Liver (tissue), 9 donors: ENCODE data around the gene SLFN12L. TPM values are rescaled to one million over a fixed set of nuclear protein-coding genes. Genes with fewer than 3 reads are reported as not detected.
A peak's percentile ranks its signal among the peaks of the same experiment; 100 is the strongest.

Experiments used
- DNase-seq: peaks from one replicate; pipeline ENCODE4 v3.0.0-alpha.2; 2017; ENCODE audit warnings: low spot score
- H3K27ac ChIP-seq, 2 donors: one replicate each; pipeline ENCODE4 v1.7.0; 2013; ENCODE audit warnings: inconsistent platforms in 2 of 2, low read length in 2 of 2, control low read depth in 1 of 2, low read depth in 1 of 2, mild to moderate bottlenecking in 1 of 2
- H3K27me3 ChIP-seq, 4 donors: one replicate each; pipeline versions ENCODE4 v1.6.1 to v1.7.0; 2013; ENCODE audit warnings: low read length in 3 of 4, inconsistent platforms in 1 of 4, mild to moderate bottlenecking in 1 of 4, moderate library complexity in 1 of 4; ENCODE audit not compliant: control insufficient read depth in 4 of 4, insufficient read depth in 4 of 4
- H3K36me3 ChIP-seq, 4 donors: one replicate each; pipeline versions ENCODE4 v1.6.1 to v1.7.0; 2013; ENCODE audit warnings: low read length in 3 of 4, mild to moderate bottlenecking in 3 of 4, low read depth in 1 of 4, moderate library complexity in 1 of 4; ENCODE audit not compliant: control insufficient read depth in 4 of 4, insufficient read depth in 3 of 4
- H3K4me1 ChIP-seq, 4 donors: one replicate each; pipeline versions ENCODE4 v1.6.1 to v1.7.0; 2013; ENCODE audit warnings: low read length in 3 of 4, mild to moderate bottlenecking in 3 of 4, moderate library complexity in 1 of 4; ENCODE audit not compliant: control insufficient read depth in 4 of 4, insufficient read depth in 4 of 4
- H3K4me3 ChIP-seq, 3 donors: one replicate each; pipeline versions ENCODE4 v1.6.1 to v1.7.0; 2013; ENCODE audit warnings: low read length in 3 of 3, control low read depth in 1 of 3, low read depth in 1 of 3, mild to moderate bottlenecking in 1 of 3
- H3K9ac ChIP-seq, 2 donors: one replicate each; pipeline ENCODE4 v1.7.0; 2013; ENCODE audit warnings: low read length in 2 of 2, mild to moderate bottlenecking in 2 of 2, moderate library complexity in 2 of 2, control low read depth in 1 of 2, low read depth in 1 of 2
- H3K9me3 ChIP-seq, 4 donors: one replicate each; pipeline versions ENCODE4 v1.6.1 to v1.7.0; 2013; ENCODE audit warnings: low read length in 3 of 4; ENCODE audit not compliant: control insufficient read depth in 4 of 4
- EGR1 ChIP-seq, 2 donors: IDR thresholded peaks; 2 replicates each; pipeline ENCODE4 v1.6.1; 2016 to 2018; ENCODE audit warnings: antibody characterized with exemption in 2 of 2, low read depth in 2 of 2
- FOXA1 ChIP-seq: IDR thresholded peaks from 2 replicates; pipeline ENCODE4 v1.6.1; 2016; ENCODE audit warnings: antibody characterized with exemption
- FOXA2 ChIP-seq: IDR thresholded peaks from 2 replicates; pipeline ENCODE4 v1.6.1; 2016; ENCODE audit warnings: antibody characterized with exemption
- GABPA ChIP-seq, 2 donors: IDR thresholded peaks in 1 of 2; conservative IDR thresholded peaks in 1 of 2; 2 replicates each; pipeline ENCODE4 v1.6.1; 2016; ENCODE audit warnings: antibody characterized with exemption in 2 of 2, mild to moderate bottlenecking in 1 of 2, moderate library complexity in 1 of 2
- HNF4A ChIP-seq, 2 donors: conservative IDR thresholded peaks; 2 replicates each; pipeline ENCODE4 v1.6.1; 2016; ENCODE audit warnings: antibody characterized with exemption in 2 of 2, mild to moderate bottlenecking in 2 of 2
- NR2F2 ChIP-seq: IDR thresholded peaks from 2 replicates; pipeline ENCODE4 v1.6.1; 2016; ENCODE audit warnings: antibody characterized with exemption
- RAD21 ChIP-seq, 2 donors: IDR thresholded peaks; 2 replicates each; pipeline ENCODE4 v1.6.1; 2016; ENCODE audit warnings: antibody characterized with exemption in 2 of 2, mild to moderate bottlenecking in 2 of 2
- RXRA ChIP-seq, 2 donors: IDR thresholded peaks; 2 replicates each; pipeline ENCODE4 v1.6.1; 2017 to 2018; ENCODE audit warnings: antibody characterized with exemption in 2 of 2, mild to moderate bottlenecking in 1 of 2
- YY1 ChIP-seq: IDR thresholded peaks from 2 replicates; pipeline ENCODE4 v1.6.1; 2016; ENCODE audit warnings: antibody characterized with exemption, mild to moderate bottlenecking
- WGBS: extraction: QIAGEN DNeasy Blood & Tissue Kit; methylation state at CpG from one replicate; pipeline ENCODE4 v1.1.7; 2013; 5-methylcytosine and 5-hydroxymethylcytosine counted together
- polyA plus RNA-seq, 2 donors: library from polyadenylated mRNA; stranded (reverse) in 1 of 2; unstranded in 1 of 2; fragments of 200-250 nt in 1 of 2; fragments of >200 nt in 1 of 2; fragmentation: Nextera tagmentation in 1 of 2; extraction: Ambion mirVana in 1 of 2; gene quantifications; one replicate each; pipeline versions ENCODE4 v1.2.1 to v1.2.3, GENCODE V29; 2013 to 2015
- total RNA-seq, 2 donors: library from RNA; depleted of rRNA; stranded (reverse); fragments of >200 nt; gene quantifications; one replicate each; pipeline ENCODE4 v1.2.3, GENCODE V29; 2014
- TF ChIP-seq, protein P1 (sequence below): IDR thresholded peaks from 2 replicates; pipeline ENCODE4 v1.6.1; 2016; ENCODE audit warnings: antibody characterized with exemption
- TF ChIP-seq, protein P2 (sequence below): fragments of 150-350 bp; IDR thresholded peaks from 2 replicates; pipeline ENCODE4 v1.5.1; 2017; ENCODE audit warnings: improper control_type of control experiment, low read depth, low read length; ENCODE audit not compliant: missing input control
- donor health status: healthy.
- donor health status: healthy.
- donor health status: healthy.
- donor health status: healthy.
- donor health status: healthy.

Gene SLFN12L
- total and polyA plus RNA-seq, 4 donors = 0.09 to 2.2 (median 0.27) TPM

DNA sequence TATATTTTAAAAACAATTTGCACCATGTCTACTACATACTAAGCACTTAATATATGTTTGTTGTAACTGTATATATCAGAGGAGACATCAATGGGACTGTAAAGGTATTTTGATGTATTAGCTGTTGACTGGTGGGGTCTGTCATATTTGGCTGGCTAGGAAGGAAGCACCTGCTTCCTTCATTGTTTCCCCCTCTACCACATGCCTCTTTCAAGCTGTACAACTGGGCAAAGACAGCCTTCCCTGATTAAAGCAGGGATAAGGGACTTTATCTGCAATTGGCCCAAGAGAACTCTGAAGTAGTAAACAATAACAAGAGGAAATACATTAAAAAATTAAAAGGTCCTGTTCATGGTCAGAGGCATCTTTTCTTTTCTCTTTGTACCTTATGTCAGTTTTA, 5.5 kb upstream of the SLFN12L start:
- H3K27me3 ChIP-seq = no peaks in the 10 kb centered on the region
- no peak overlapping the region for H3K27ac ChIP-seq
- no peaks in the 10 kb centered on the region for H3K9me3 ChIP-seq
- DNase-seq = no peak
- no peak overlapping the region for H3K4me3 ChIP-seq
- no peaks in the 10 kb centered on the region for H3K36me3 ChIP-seq
- TF ChIP-seq, protein P1, sequence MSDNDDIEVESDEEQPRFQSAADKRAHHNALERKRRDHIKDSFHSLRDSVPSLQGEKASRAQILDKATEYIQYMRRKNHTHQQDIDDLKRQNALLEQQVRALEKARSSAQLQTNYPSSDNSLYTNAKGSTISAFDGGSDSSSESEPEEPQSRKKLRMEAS = no peak
- no peak for TF ChIP-seq RAD21 (IDR thresholded peaks at IDR 0.05)
- no peak for TF ChIP-seq GABPA (IDR thresholded peaks at IDR 0.05 in 1 of 2, conservative IDR thresholded peaks at IDR 0.05 in 1 of 2)
- TF ChIP-seq NR2F2 = no peak
- no peak for TF ChIP-seq FOXA1
- TF ChIP-seq, protein P2, sequence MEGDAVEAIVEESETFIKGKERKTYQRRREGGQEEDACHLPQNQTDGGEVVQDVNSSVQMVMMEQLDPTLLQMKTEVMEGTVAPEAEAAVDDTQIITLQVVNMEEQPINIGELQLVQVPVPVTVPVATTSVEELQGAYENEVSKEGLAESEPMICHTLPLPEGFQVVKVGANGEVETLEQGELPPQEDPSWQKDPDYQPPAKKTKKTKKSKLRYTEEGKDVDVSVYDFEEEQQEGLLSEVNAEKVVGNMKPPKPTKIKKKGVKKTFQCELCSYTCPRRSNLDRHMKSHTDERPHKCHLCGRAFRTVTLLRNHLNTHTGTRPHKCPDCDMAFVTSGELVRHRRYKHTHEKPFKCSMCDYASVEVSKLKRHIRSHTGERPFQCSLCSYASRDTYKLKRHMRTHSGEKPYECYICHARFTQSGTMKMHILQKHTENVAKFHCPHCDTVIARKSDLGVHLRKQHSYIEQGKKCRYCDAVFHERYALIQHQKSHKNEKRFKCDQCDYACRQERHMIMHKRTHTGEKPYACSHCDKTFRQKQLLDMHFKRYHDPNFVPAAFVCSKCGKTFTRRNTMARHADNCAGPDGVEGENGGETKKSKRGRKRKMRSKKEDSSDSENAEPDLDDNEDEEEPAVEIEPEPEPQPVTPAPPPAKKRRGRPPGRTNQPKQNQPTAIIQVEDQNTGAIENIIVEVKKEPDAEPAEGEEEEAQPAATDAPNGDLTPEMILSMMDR = no peak
- TF ChIP-seq EGR1 (IDR thresholded peaks at IDR 0.05; ENCODE audit: low read depth in 2 of 2) = no peak
- no peak for TF ChIP-seq YY1
- H3K9ac ChIP-seq = no peak overlapping the region
- peaks cover 0 to 11% (median 6%) of the 10 kb centered on the region in 4 donors for H3K4me1 ChIP-seq

DNA sequence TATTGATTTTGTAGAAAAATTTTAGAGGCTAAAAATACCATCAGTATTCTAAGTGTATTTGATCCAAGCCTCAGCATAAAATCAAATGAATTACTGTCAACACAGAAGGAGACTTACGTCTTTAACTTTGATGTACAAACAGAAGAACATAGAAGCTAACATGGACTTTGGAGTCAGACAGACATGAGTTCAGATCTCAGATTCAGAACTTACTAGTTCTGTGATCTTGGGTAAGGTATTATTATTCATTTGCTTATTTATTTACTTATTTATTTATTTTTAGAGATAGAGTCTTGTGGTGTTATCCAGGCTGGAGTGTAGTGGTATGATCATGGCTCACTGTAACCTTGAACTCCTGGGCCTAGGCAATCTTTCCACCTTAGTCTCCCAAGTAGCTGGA, 4.0 kb upstream of the SLFN12L start:
- DNase-seq = no peak
- Histone ChIP-seq H3K9me3 (no peaks in the 10 kb centered on the region), H3K9ac (peak overlapping the region in 1 of 2 donors; percentile 40), H3K4me1 (peaks cover 0 to 11% (median 6%) of the 10 kb centered on the region in 4 donors), H3K27ac (no peak overlapping the region), H3K4me3 (peak overlapping the region in 1 of 3 donors; percentile 27), H3K36me3 (no peaks in the 10 kb centered on the region), H3K27me3 (no peaks in the 10 kb centered on the region)
- TF ChIP-seq HNF4A (conservative IDR thresholded peaks at IDR 0.05) (peak; percentile 19 to 20), FOXA2 (no peak), RXRA (IDR thresholded peaks at IDR 0.05) (no peak)
- 13% methylated on average over 1 of the region's 1 CpG for WGBS

GRCh38 chr17:35540589-35541404, 3.3 kb upstream of the SLFN12L start:
- Histone ChIP-seq H3K9me3 (no peaks in the 10 kb centered on the region), H3K27ac (peak overlapping the region; percentile 50 to 78), H3K9ac (peak overlapping the region; percentile 36 to 40), H3K4me3 (peak overlapping the region; percentile 42 to 63 (median 44)), H3K36me3 (no peaks in the 10 kb centered on the region), H3K4me1 (peaks cover 0 to 11% (median 6%) of the 10 kb centered on the region in 4 donors), H3K27me3 (no peaks in the 10 kb centered on the region)
- TF ChIP-seq YY1 (peak; percentile 46), RXRA (IDR thresholded peaks at IDR 0.05) (no peak)
- WGBS = 34% methylated on average over 8 of the region's 8 CpGs
- DNase-seq = no peak

DNA sequence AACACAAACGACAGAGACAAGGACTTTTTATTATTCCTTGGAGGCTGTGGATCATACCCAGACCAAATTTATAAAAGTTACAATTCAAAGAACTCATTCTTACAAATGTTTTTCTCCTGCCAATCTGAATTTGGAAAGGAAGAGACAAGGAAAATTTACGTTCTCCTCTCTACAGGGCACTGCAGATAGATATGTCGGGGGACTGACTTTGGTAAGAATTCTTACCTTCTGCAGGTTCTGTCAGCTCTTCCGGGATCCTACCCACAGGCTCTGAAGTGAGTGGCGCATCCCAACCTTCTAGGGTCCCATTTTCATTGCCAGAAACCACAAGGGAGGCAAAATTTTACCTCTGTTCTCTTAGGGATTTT, 2.2 kb upstream of the SLFN12L start:
- Histone ChIP-seq H3K4me3 (no peak overlapping the region), H3K4me1 (peaks cover 2 to 17% (median 10%) of the 10 kb centered on the region in 4 donors), H3K9me3 (no peaks in the 10 kb centered on the region)

More for the DNA sequence above, 2.2 kb upstream of the SLFN12L start:
- no peaks in the 10 kb centered on the region for H3K36me3 ChIP-seq
- H3K9ac ChIP-seq = peak overlapping the region in 1 of 2 donors; percentile 52
- no peak for DNase-seq
- 36% methylated on average over 5 of the region's 5 CpGs for WGBS
- H3K27ac ChIP-seq = peak overlapping the region in 1 of 2 donors; percentile 23
- H3K27me3 ChIP-seq = no peaks in the 10 kb centered on the region
- TF ChIP-seq, protein P2 = no peak
